ENCODE data around the gene ASL.
A peak's percentile ranks its signal among the peaks of the same experiment; 100 is the strongest.
"Not testable (repeated sequence)": the region's sequence is repeated elsewhere in the genome, so short reads cannot be mapped to it uniquely, and the experiment has no call there.

The ASL gene

GRCh38 chr7:66075590-66076461, at the start of gene ASL:
ASL (plus strand) TSS chr7:66075819; CDS start chr7:66076082, 263 bp downstream.
- DNase-seq = peak; percentile 88

GRCh38 chr7:66028342-66028741, 47.3 kb upstream of the ASL start:
- DNase-seq = not testable (repeated sequence)

GRCh38 chr7:66033471-66034385, 41.9 kb upstream of the ASL start:
- no peak for DNase-seq

GRCh38 chr7:66034436-66035010, 41.1 kb upstream of the ASL start:
- DNase-seq = not testable (repeated sequence)

- DNase-seq = no peak
Measured at GRCh38 chr7:66036382-66036781, 39.2 kb upstream of the ASL start.

- no peak for DNase-seq
Measured at GRCh38 chr7:66036788-66037187, 38.8 kb upstream of the ASL start.

- no peak for DNase-seq
Measured at GRCh38 chr7:66039094-66039670, 36.4 kb upstream of the ASL start.

- peak; percentile 46 for DNase-seq
Measured at GRCh38 chr7:66043681-66044497, 31.7 kb upstream of the ASL start.

GRCh38 chr7:66044498-66044854, 31.1 kb upstream of the ASL start:
- not testable (repeated sequence) for DNase-seq

- DNase-seq = no peak
Measured at GRCh38 chr7:66047426-66047825, 28.2 kb upstream of the ASL start.

GRCh38 chr7:66049886-66050285, 25.7 kb upstream of the ASL start:
- DNase-seq = not testable (repeated sequence)

- no peak for DNase-seq
Measured at GRCh38 chr7:66050337-66050957, 25.2 kb upstream of the ASL start.

- no peak for DNase-seq
Measured at GRCh38 chr7:66050990-66051448, 24.6 kb upstream of the ASL start.

- no peak for DNase-seq
Measured at GRCh38 chr7:66052447-66052846, 23.2 kb upstream of the ASL start.

GRCh38 chr7:66054063-66054462, 21.6 kb upstream of the ASL start:
- no peak for DNase-seq

- DNase-seq = no peak
Measured at GRCh38 chr7:66055321-66055956, 20.2 kb upstream of the ASL start.

- DNase-seq = no peak
Measured at GRCh38 chr7:66060796-66061195, 14.8 kb upstream of the ASL start.

GRCh38 chr7:66069732-66070131, 5.9 kb upstream of the ASL start:
- DNase-seq = no peak

GRCh38 chr7:66070222-66070621, 5.4 kb upstream of the ASL start:
- no peak for DNase-seq

GRCh38 chr7:66072208-66072607, 3.4 kb upstream of the ASL start:
- DNase-seq = not testable (repeated sequence)
